Mesenchymal stem cell (in vitro differentiated cells and primary cell): Measurements from ENCODE around the gene WDR18.

Experiments used
- DNase-seq: peaks from one replicate; pipeline ENCODE4 v3.0.0-alpha.2; 2013
- H2AFZ ChIP-seq: one replicate; pipeline ENCODE4 v1.6.1; 2013; ENCODE audit warnings: low read depth, mild to moderate bottlenecking, control low read depth, inconsistent platforms, low read length, moderate library complexity
- H2AK5ac ChIP-seq: 2 replicates; pipeline ENCODE4 v1.6.1; 2013; ENCODE audit warnings: low read length, moderate library complexity, mild to moderate bottlenecking, inconsistent platforms; ENCODE audit not compliant: severe bottlenecking
- H2BK120ac ChIP-seq: one replicate; pipeline ENCODE4 v1.6.1; 2013; ENCODE audit warnings: low read depth, mild to moderate bottlenecking, inconsistent platforms, low read length, moderate library complexity
- H2BK12ac ChIP-seq, 2 experiments: one replicate each; pipeline ENCODE4 v1.6.1; 2013; ENCODE audit warnings: inconsistent platforms in 2 of 2, low read length in 2 of 2, mild to moderate bottlenecking in 2 of 2, moderate library complexity in 2 of 2, control low read depth in 1 of 2
- H2BK15ac ChIP-seq: one replicate; pipeline ENCODE4 v1.6.1; 2013; ENCODE audit warnings: mild to moderate bottlenecking, low read depth, inconsistent platforms; ENCODE audit not compliant: poor library complexity, severe bottlenecking
- H2BK5ac ChIP-seq: 2 replicates; pipeline ENCODE4 v1.6.1; 2013; ENCODE audit warnings: low read depth, mild to moderate bottlenecking, low read length, control low read depth, inconsistent platforms; ENCODE audit not compliant: poor library complexity, severe bottlenecking
- H3K14ac ChIP-seq, 2 experiments: one replicate each; pipeline ENCODE4 v1.6.1; 2013; ENCODE audit warnings: inconsistent platforms in 2 of 2, low read length in 2 of 2, control low read depth in 1 of 2, mild to moderate bottlenecking in 1 of 2, moderate library complexity in 1 of 2
- H3K18ac ChIP-seq, 2 experiments: one replicate each; pipeline ENCODE4 v1.6.1; 2013; ENCODE audit warnings: inconsistent platforms in 2 of 2, low read length in 2 of 2, control low read depth in 1 of 2, low read depth in 1 of 2, mild to moderate bottlenecking in 1 of 2
- H3K23ac ChIP-seq, 2 experiments: one replicate each; pipeline ENCODE4 v1.6.1; 2013; ENCODE audit warnings: inconsistent platforms in 2 of 2, low read length in 2 of 2, mild to moderate bottlenecking in 2 of 2, moderate library complexity in 2 of 2, control low read depth in 1 of 2
- H3K27ac ChIP-seq: 2 replicates; pipeline ENCODE4 v1.5.1; 2013; ENCODE audit warnings: mild to moderate bottlenecking, moderate library complexity, low read length, control low read depth, inconsistent platforms; ENCODE audit not compliant: poor library complexity, severe bottlenecking
- H3K27me3 ChIP-seq, 2 experiments: 2 replicates each; pipeline versions ENCODE4 v1.6.1 to v1.7.0; 2013; ENCODE audit warnings: low read length in 2 of 2, mild to moderate bottlenecking in 2 of 2, moderate library complexity in 2 of 2, control low read depth in 1 of 2, inconsistent platforms in 1 of 2; ENCODE audit not compliant: control insufficient read depth in 1 of 2, insufficient read depth in 1 of 2
- H3K36me3 ChIP-seq, 2 experiments: 2 replicates each; pipeline versions ENCODE4 v1.6.1 to v1.7.0; 2013; ENCODE audit warnings: low read length in 2 of 2, control low read depth in 1 of 2, inconsistent platforms in 1 of 2, low read depth in 1 of 2, mild to moderate bottlenecking in 1 of 2; ENCODE audit not compliant: insufficient read depth in 2 of 2, control insufficient read depth in 1 of 2
- H3K4ac ChIP-seq, 2 experiments: one replicate each; pipeline ENCODE4 v1.6.1; 2013; ENCODE audit warnings: inconsistent platforms in 2 of 2, low read length in 2 of 2, mild to moderate bottlenecking in 2 of 2, moderate library complexity in 2 of 2, control low read depth in 1 of 2, low read depth in 1 of 2
- H3K4me1 ChIP-seq: 2 replicates; pipeline ENCODE4 v1.6.1; 2013; ENCODE audit warnings: low read depth, low read length, control low read depth; ENCODE audit not compliant: control insufficient read depth, insufficient read depth
- H3K4me2 ChIP-seq: 2 replicates; pipeline ENCODE4 v1.6.1; 2013; ENCODE audit warnings: low read length, mild to moderate bottlenecking, inconsistent platforms; ENCODE audit not compliant: poor library complexity, severe bottlenecking
- H3K4me3 ChIP-seq, 2 experiments: 2 replicates each; pipeline versions ENCODE4 v1.5.1 to v1.7.0; 2013; ENCODE audit warnings: low read length in 2 of 2, mild to moderate bottlenecking in 2 of 2, control low read depth in 1 of 2, low read depth in 1 of 2; ENCODE audit not compliant: insufficient read depth in 1 of 2
- H3K79me1 ChIP-seq: replicated peaks from 2 replicates; pipeline ENCODE4 v1.6.1; 2013; ENCODE audit warnings: mild to moderate bottlenecking, control low read depth, low read length, inconsistent platforms; ENCODE audit not compliant: poor library complexity, severe bottlenecking
- H3K9ac ChIP-seq: 2 replicates; pipeline ENCODE4 v1.7.0; 2013; ENCODE audit warnings: mild to moderate bottlenecking, low read length, moderate library complexity
- H3K9me3 ChIP-seq: 2 replicates; pipeline ENCODE4 v1.7.0; 2013; ENCODE audit warnings: mild to moderate bottlenecking, low read length; ENCODE audit not compliant: control insufficient read depth
- H4K8ac ChIP-seq: one replicate; pipeline ENCODE4 v1.6.1; 2013; ENCODE audit warnings: inconsistent platforms, mild to moderate bottlenecking, low read length, moderate library complexity
- H4K91ac ChIP-seq: one replicate; pipeline ENCODE4 v1.6.1; 2013; ENCODE audit warnings: mild to moderate bottlenecking, low read length, inconsistent platforms
- WGBS: methylation state at CpG from one replicate; pipeline ENCODE4 v1.1.7; 2013; ENCODE audit warnings: mixed read lengths; 5-methylcytosine and 5-hydroxymethylcytosine counted together

WDR18 gene

DNA sequence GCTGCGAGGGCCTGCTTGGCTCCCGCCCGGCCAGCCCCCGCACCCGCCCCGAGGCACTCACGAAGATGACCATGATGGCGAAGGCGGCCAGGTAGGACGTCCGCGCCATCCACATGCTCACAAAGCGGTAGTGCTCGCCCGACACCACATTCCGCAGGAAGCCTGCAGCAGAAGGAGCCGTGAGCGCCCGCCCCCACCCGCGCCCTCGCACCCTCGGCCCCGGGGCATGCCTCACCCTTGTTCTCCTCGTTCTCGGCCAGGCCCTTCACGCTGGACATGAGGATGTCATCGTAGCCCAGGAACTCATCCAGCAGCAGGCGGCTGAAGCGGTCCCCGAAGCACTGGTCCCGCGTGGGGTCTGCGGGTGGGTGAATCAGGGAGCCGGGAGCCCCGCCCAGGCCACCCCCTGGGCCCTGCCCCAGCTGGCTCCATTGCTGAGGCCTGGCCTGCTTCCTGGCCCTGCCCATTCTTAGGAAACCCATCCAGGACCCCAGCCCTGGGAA, 27.7 kb downstream of the WDR18 start:
- Histone ChIP-seq H3K18ac (no peak overlapping the region), H3K4me1 (peaks cover 28% of the 10 kb centered on the region), H3K36me3 (peaks cover 28 to 93% of the 10 kb centered on the region in 2 experiments), H3K4me2 (no peak overlapping the region), H4K8ac (no peak overlapping the region), H2BK15ac (no peak overlapping the region), H3K27ac (no peak overlapping the region), H3K23ac (no peak overlapping the region), H3K79me1 (peaks cover 23% of the 10 kb centered on the region), H2BK120ac (no peak overlapping the region), H2BK12ac (no peak overlapping the region), H3K9me3 (no peaks in the 10 kb centered on the region), H3K27me3 (no peaks in the 10 kb centered on the region), H3K4ac (no peak overlapping the region), H2AFZ (no peak overlapping the region), H3K14ac (no peak overlapping the region), H4K91ac (no peak overlapping the region), H3K4me3 (no peak overlapping the region), H2BK5ac (no peak overlapping the region), H3K9ac (no peak overlapping the region), H2AK5ac (no peak overlapping the region)
- 94% methylated on average over 36 of the region's 36 CpGs for WGBS
- DNase-seq: no peak

DNA sequence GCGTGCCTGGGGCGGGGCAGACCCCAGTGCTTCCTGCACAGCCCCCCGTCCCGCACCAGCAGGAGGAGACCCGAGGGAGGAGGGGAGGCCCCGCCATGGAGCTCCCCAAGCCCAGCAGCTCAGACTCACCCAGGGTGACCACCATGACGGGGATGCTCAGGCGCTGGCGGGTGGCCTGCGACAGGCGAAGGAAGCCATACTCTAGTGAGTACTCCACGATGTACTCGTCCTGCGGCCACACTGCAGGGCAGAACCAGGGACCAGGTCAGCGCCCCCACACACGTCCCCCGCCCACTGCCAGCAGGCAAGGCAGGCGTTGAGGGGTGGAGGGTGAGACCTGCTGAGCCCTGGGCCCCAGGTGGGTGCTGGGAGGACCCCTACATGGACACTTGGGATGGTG, 28.2 kb downstream of the WDR18 start:
- Histone ChIP-seq H2BK120ac (no peak overlapping the region), H2BK12ac (no peak overlapping the region), H3K4me1 (peaks cover 31% of the 10 kb centered on the region), H2AK5ac (no peak overlapping the region), H3K4ac (no peak overlapping the region), H2BK5ac (no peak overlapping the region), H3K18ac (no peak overlapping the region), H4K8ac (no peak overlapping the region), H3K4me3 (no peak overlapping the region), H3K27ac (no peak overlapping the region), H3K79me1 (peaks cover 23% of the 10 kb centered on the region), H4K91ac (no peak overlapping the region), H2BK15ac (no peak overlapping the region), H2AFZ (no peak overlapping the region), H3K9me3 (no peaks in the 10 kb centered on the region), H3K4me2 (no peak overlapping the region), H3K23ac (no peak overlapping the region), H3K14ac (no peak overlapping the region), H3K9ac (no peak overlapping the region), H3K36me3 (peaks cover 28 to 90% of the 10 kb centered on the region in 2 experiments), H3K27me3 (no peaks in the 10 kb centered on the region)
- no peak for DNase-seq
- 97% methylated on average over 18 of the region's 18 CpGs for WGBS

DNA sequence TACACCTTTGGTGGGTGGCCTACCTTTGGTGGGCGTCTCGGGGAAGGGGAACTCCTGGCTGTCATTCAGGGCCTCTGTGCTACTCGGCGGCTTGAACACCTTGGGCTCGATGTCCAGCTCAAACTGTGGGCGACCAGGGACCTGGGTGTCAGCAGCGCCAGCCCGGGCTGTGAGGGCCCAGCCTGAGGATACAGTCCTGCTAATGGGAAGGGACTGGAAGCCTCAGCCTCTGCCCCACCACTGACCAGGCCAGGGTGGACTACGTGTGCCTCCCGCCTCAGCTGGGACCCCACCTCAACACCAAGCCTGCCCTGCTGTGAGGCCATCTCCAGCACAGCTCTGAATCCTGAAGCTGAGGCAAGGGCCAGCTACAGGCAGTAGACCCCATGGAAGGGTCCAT, 29.1 kb downstream of the WDR18 start:
- peaks cover 28 to 90% of the 10 kb centered on the region in 2 experiments for H3K36me3 ChIP-seq
- 100% methylated on average over 10 of the region's 10 CpGs for WGBS
- H3K4ac ChIP-seq: no peak overlapping the region
- H3K23ac ChIP-seq: no peak overlapping the region
- H4K91ac ChIP-seq: peak overlapping the region; percentile 47
- no peaks in the 10 kb centered on the region for H3K27me3 ChIP-seq
- no peak overlapping the region for H3K9ac ChIP-seq
- no peaks in the 10 kb centered on the region for H3K9me3 ChIP-seq
- no peak overlapping the region for H2BK120ac ChIP-seq
- H2AK5ac ChIP-seq: no peak overlapping the region
- no peak overlapping the region for H3K4me2 ChIP-seq
- H3K27ac ChIP-seq: no peak overlapping the region
- no peak for DNase-seq
- no peak overlapping the region for H2BK5ac ChIP-seq
- H3K4me3 ChIP-seq: peak overlapping the region in 1 of 2 experiments; percentile 7
- H2BK15ac ChIP-seq: no peak overlapping the region
- no peak overlapping the region for H2BK12ac ChIP-seq
- no peak overlapping the region for H3K18ac ChIP-seq
- no peak overlapping the region for H3K14ac ChIP-seq
- no peak overlapping the region for H4K8ac ChIP-seq
- peaks cover 23% of the 10 kb centered on the region for H3K79me1 ChIP-seq
- H2AFZ ChIP-seq: no peak overlapping the region
- H3K4me1 ChIP-seq: peaks cover 40% of the 10 kb centered on the region

DNA sequence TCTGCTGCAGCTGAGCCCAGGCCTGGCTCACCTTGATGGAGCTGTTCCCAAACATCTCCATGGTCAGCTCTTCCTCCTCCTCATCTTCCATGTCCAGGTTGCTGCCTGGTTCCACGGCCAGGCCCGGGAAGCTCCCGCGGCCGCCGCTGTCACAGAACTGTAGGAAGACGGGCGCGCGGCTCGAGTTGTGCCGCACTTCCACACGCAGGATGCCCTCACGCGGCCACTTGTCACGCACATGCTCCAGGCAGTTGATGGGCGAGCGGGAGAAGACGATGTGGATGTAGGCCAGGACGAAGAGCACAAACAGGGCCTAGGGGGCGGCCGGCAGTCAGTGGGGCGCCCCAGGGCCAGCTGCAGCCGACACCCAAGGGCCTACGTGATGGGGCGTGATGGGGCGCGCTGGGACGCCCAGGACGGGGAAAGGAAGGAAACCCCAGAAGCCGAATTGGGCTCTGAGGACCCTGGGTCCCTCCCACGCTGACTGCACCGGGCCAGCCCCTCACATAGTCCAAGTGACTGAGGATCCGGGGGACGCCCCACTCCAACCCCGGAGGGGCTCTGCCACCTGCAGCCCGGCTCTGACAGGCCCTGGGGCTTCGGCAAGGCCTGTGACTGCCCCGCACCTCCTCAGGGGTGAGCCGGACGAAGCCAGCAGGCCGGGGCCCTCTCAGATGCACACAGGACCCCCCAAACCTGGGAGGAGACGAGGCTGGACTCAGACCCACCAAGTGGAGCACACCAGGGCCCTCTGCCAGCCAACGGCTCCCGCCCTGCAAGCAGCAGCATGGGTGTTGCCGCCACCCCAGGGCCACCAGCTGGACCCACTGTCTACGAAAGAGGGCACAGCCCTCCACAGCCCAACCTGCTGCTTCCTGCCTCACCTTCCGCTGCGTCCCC, 30.3 kb downstream of the WDR18 start:
- no peak overlapping the region for H2AFZ ChIP-seq
- H2BK12ac ChIP-seq: no peak overlapping the region
- no peak overlapping the region for H3K4me2 ChIP-seq
- H3K9ac ChIP-seq: no peak overlapping the region
- no peak overlapping the region for H3K4me3 ChIP-seq
- H2AK5ac ChIP-seq: no peak overlapping the region
- H3K79me1 ChIP-seq: peaks cover 22% of the 10 kb centered on the region
- no peaks in the 10 kb centered on the region for H3K27me3 ChIP-seq
- DNase-seq: no peak
- H3K14ac ChIP-seq: no peak overlapping the region
- no peak overlapping the region for H2BK120ac ChIP-seq
- H3K18ac ChIP-seq: peak overlapping the region in 1 of 2 experiments; percentile 5
- H2BK15ac ChIP-seq: no peak overlapping the region
- H4K91ac ChIP-seq: no peak overlapping the region
- no peak overlapping the region for H3K27ac ChIP-seq
- peaks cover 49% of the 10 kb centered on the region for H3K4me1 ChIP-seq
- peaks cover 27 to 85% of the 10 kb centered on the region in 2 experiments for H3K36me3 ChIP-seq
- peak overlapping the region in 1 of 2 experiments; percentile 76 for H3K23ac ChIP-seq
- no peak overlapping the region for H4K8ac ChIP-seq
- 97% methylated on average over 49 of the region's 49 CpGs for WGBS
- H2BK5ac ChIP-seq: no peak overlapping the region
- no peak overlapping the region for H3K4ac ChIP-seq
- H3K9me3 ChIP-seq: no peaks in the 10 kb centered on the region
